ENCODE data around the gene NATD1.

DNA sequence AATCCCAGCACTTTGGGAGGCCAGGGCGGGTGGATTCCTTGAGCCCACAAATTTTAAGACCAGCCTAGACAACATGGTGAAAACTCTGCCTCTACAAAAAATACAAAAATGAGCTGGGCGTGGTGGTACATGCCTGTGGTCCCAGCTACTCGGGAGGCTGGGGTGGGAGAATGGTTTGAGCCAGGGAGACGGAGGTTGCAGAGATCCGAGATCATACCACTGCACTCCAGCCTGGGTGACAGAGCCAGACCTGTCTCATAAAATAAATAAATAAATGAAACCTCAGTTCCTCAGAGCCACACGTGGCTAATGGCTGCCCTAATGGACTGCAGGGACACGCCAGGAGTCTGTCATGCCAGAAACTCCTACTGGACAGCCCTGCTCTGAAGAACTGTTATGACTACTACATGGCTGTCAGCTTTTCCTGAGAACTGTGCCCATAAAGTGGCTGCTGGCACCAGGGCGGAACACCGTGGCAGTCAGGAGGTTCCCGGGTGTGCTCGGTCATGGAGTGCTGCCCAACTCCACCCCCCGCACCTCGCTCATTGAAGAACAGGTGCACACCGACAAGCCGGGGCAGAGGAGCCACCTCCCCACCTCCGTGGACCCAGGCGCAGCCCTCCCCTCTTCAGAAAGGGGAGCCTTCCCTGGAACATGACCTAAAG is 43.6 kb downstream of the NATD1 start:
- TF ChIP-seq, protein P1, sequence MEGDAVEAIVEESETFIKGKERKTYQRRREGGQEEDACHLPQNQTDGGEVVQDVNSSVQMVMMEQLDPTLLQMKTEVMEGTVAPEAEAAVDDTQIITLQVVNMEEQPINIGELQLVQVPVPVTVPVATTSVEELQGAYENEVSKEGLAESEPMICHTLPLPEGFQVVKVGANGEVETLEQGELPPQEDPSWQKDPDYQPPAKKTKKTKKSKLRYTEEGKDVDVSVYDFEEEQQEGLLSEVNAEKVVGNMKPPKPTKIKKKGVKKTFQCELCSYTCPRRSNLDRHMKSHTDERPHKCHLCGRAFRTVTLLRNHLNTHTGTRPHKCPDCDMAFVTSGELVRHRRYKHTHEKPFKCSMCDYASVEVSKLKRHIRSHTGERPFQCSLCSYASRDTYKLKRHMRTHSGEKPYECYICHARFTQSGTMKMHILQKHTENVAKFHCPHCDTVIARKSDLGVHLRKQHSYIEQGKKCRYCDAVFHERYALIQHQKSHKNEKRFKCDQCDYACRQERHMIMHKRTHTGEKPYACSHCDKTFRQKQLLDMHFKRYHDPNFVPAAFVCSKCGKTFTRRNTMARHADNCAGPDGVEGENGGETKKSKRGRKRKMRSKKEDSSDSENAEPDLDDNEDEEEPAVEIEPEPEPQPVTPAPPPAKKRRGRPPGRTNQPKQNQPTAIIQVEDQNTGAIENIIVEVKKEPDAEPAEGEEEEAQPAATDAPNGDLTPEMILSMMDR (IDR thresholded peaks at IDR 0.05; ENCODE audit: insufficient read depth, low read depth, low read length) = no peak
- no peak for TF ChIP-seq EZH2 (IDR thresholded peaks at IDR 0.05; ENCODE audit: insufficient read depth, low read length)
